AG09319 (cell line): ENCODE results near the gene ARPP21.

Source experiments
- DNase-seq: peaks from one replicate; pipeline ENCODE4 v3.0.0-alpha.2; 2010; ENCODE audit warnings: low read depth; ENCODE audit errors: extremely low read depth
- TF ChIP-seq, protein P1 (sequence below): IDR thresholded peaks from 2 replicates; pipeline ENCODE4 v1.5.1; 2011; ENCODE audit warnings: low read depth, mild to moderate bottlenecking, inconsistent platforms, low read length, moderate library complexity

Gene ARPP21

DNA sequence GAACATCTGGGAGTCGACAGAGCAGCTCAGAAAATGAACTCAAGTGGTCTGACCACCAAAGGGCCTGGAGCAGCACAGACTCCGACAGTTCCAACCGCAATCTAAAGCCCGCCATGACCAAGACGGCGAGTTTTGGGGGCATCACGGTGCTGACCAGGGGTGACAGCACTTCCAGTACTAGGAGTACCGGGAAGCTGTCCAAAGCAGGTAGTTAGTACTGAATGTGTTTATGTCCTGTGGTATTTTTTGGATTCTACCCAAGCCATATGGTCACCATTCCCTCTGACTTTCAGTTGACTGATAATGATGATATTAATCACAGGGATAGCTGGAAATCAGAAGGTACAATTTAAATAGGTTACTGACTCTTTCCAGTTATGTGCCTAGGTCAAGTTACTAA is 82.3 kb downstream of the ARPP21 start:
- TF ChIP-seq, protein P1, sequence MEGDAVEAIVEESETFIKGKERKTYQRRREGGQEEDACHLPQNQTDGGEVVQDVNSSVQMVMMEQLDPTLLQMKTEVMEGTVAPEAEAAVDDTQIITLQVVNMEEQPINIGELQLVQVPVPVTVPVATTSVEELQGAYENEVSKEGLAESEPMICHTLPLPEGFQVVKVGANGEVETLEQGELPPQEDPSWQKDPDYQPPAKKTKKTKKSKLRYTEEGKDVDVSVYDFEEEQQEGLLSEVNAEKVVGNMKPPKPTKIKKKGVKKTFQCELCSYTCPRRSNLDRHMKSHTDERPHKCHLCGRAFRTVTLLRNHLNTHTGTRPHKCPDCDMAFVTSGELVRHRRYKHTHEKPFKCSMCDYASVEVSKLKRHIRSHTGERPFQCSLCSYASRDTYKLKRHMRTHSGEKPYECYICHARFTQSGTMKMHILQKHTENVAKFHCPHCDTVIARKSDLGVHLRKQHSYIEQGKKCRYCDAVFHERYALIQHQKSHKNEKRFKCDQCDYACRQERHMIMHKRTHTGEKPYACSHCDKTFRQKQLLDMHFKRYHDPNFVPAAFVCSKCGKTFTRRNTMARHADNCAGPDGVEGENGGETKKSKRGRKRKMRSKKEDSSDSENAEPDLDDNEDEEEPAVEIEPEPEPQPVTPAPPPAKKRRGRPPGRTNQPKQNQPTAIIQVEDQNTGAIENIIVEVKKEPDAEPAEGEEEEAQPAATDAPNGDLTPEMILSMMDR = no peak
- no peak for DNase-seq

DNA sequence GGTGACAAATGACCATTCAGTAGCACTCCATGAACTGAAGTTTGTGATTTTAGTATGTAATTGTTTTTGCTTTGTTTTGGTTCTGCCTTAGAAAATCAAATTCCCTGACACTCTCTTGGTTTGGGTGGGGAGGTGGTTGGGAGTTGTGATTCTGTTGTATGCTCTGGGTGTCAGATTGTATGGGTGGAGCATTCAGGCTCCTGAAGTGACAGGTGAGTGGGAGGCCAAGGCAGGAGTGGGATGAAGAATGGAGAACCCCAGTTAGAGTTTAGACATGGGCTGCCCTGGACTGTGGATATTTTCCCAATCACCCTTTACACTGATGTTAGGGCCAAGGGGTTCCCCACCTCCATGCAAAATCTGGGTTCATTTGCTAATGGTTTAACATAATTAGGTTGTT is 83.6 kb downstream of the ARPP21 start:
- no peak for DNase-seq
- TF ChIP-seq, protein P1 = no peak

DNA sequence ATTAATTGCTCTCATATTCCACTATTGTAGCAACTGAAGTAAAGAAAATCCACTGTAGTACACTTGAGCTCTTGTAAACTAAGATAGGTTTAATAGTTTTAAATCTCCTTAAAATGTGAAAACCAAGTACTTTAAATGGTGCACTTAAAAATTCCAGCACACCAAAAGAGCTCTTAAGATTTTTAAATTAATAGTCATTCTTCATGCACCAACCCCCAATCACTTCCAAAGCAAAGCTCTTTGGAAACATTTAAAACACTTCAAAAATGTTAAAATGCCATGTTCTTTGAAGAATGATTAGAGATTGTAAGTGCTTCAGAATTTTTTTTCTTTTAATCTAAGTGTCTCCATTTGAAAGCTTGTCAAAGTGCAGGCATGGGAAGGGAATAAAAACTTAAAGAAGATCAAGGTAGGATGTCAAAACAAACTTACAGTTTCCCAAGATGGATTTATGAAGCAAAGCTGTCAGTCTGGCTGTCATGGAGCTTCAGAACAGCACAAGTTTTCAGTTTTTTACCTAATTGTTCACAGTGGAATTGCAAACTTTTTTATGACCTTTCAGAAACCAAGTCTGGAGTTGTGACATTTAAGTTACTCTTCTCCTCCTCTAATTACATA is 84.3 kb downstream of the ARPP21 start:
- DNase-seq = no peak
- TF ChIP-seq, protein P1 = no peak

DNA sequence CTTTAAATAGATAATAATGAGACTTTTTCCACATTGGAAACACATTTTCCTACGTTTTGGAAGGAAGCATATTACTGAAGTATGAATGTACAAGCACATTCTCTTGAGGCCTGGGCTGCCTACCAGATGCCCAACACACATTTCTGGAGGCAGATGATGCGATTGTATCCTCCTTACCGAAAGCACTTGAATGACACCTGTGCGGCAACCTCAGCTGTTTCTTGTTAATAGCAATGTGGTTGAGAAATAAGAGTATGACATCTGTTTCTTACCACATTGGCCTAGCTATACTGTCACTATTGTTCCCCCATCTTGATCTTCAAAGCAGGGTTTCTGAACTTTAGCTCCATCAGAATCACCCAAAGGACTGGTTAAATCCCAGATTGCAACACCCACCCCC is 84.8 kb downstream of the ARPP21 start:
- TF ChIP-seq, protein P1 = no peak

DNA sequence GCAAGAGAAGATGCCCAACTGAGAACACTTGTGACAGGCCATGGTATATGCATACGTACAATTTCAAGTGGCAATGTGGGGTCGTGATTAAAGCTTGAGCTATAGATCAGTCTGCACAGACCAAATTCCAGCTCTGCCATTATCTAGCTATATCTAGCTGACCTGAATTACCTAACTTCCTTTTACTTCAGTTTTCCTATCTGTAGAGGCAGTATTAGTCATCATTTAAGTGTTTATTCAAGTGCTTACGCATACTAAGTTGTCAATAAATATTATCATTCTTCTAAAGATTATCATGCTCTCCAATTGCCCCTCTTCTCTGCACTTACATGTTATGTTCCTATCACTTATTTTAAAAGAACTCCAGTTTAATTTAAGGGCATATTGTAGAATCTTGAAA is 87.9 kb downstream of the ARPP21 start:
- TF ChIP-seq, protein P1 = no peak
- no peak for DNase-seq

More for the DNA sequence above, 84.8 kb downstream of the ARPP21 start:
- no peak for DNase-seq

DNA sequence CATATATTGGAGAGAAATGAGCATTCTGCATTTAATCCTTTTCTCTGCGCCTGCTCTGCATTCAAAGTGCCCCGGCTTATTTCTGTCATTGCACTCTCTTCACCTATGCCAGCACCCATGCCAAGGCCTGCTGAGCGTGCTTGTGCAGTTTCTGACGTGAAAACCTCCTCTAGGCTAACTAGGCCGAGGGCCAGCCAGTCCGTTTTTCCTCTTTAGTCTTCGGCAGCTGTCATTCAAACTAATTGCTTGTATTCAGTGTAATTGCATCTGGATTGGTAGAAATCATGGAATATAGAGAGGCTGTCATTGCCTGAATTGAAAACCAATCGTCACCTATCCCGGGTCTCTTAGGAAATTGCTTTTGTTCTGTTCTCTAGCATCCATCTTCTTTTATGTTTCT is 94.0 kb downstream of the ARPP21 start:
- no peak for DNase-seq
- TF ChIP-seq, protein P1 = no peak

DNA sequence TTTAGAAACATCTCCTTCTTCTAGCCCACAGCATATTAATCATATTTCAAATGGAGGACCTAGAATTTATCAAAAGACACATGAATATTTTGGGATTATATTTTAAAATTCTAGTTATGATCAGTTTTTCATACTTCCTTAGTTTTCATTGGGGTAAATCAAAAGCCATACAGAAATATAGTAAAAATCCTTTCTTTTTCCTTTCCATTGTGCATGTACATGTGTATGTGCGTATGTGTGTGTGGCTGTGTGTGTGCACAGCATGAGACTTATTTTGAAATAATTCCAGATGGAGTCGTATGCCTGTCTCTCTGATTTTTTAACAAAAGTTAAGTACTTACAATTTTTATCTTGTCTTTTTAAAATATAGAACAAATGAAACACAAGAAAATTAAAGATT is 94.5 kb downstream of the ARPP21 start:
- DNase-seq = no peak
- TF ChIP-seq, protein P1 = no peak
